ENCODE data around the gene CUL4A.
"Not testable (repeated sequence)": the region's sequence is repeated elsewhere in the genome, so short reads cannot be mapped to it uniquely, and the experiment has no call there.

Gene CUL4A

GRCh38 chr13:113299951-113300350, 90.5 kb downstream of the CUL4A start:
- DNase-seq = no peak
- in situ Hi-C loops (cut with HindIII; ENCODE audit: low pct_ligation_motif_present, low pct_unique_long_range_greater_than_20kb, low sequenced_read_pairs) = no loop called here

- in situ Hi-C loops (cut with HindIII; ENCODE audit: low pct_ligation_motif_present, low pct_unique_long_range_greater_than_20kb, low sequenced_read_pairs) = no loop called here
- no peak for DNase-seq
These were observed 93.6 kb downstream of the CUL4A start for GRCh38 chr13:113302986-113303385.

- DNase-seq = no peak
- in situ Hi-C loops (cut with HindIII; ENCODE audit: low pct_ligation_motif_present, low pct_unique_long_range_greater_than_20kb, low sequenced_read_pairs) = no loop called here
These were observed 94.7 kb downstream of the CUL4A start for GRCh38 chr13:113304121-113304520.

GRCh38 chr13:113305208-113305607, 95.8 kb downstream of the CUL4A start:
- in situ Hi-C loops (cut with HindIII; ENCODE audit: low pct_ligation_motif_present, low pct_unique_long_range_greater_than_20kb, low sequenced_read_pairs) = no loop called here
- peak; percentile 82 for DNase-seq

DNA sequence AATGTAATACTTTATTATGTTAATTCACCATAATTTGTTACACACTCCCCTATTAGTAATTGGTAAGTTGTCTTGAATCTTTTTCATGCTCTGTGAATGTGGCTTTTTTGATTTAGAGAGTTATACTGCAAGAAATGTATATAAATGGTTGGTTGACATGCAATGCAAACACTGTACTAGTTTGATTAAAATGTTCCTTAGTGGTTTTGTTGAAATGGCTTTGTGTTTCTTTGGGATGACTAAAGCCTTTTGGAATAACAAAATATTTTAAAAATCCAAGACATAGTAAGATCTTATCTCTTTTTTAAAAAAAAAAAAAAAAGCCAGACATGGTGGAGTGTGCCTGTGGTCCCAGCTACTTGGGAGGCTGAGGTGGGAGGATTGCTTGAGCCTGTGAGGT, 98.1 kb downstream of the CUL4A start:
- no peak for DNase-seq
- in situ Hi-C loops (cut with HindIII; ENCODE audit: low pct_ligation_motif_present, low pct_unique_long_range_greater_than_20kb, low sequenced_read_pairs) = no loop called here

DNA sequence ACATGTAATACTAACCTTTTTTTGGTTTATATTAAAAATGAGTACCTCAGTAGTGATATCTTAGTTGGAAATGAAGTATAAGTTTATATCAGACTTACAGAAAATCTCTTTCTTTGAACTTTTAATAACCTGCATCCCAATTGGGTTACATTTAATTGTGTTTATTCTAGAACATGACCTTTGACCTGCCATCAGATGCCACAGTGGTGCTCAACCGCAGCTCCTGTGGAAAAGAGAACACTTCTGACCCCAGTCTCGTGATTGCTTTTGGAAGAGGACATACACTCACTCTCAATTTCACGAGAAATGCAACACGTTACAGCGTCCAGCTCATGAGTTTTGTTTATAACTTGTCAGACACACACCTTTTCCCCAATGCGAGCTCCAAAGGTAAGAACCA, 100.1 kb downstream of the CUL4A start:
- in situ Hi-C loops (cut with HindIII; ENCODE audit: low pct_ligation_motif_present, low pct_unique_long_range_greater_than_20kb, low sequenced_read_pairs) = no loop called here
- no peak for DNase-seq

DNA sequence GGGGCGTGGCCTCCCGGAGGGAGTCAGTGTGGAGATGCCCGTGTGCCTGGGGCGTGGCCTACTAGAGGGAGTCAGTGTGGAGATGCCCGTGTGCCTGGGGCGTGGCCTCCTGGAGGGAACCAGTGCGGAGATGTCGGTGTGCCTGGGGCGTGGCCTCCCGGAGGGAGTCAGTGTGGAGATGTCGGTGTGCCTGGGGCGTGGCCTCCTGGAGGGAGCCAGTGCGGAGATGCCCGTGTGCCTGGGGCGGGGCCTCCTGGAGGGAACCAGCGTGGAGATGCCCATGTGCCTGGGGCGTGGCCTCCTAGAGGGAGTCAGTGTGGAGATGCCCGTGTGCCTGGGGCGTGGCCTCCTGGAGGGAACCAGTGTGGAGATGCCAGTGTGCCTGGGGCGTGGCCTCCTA, 104.7 kb downstream of the CUL4A start:
- in situ Hi-C loops (cut with HindIII; ENCODE audit: low pct_ligation_motif_present, low pct_unique_long_range_greater_than_20kb, low sequenced_read_pairs); DNase-seq: not testable (repeated sequence)

GRCh38 chr13:113314895-113315470, 105.6 kb downstream of the CUL4A start:
- DNase-seq; in situ Hi-C loops (cut with HindIII; ENCODE audit: low pct_ligation_motif_present, low pct_unique_long_range_greater_than_20kb, low sequenced_read_pairs): not testable (repeated sequence)

GRCh38 chr13:113315992-113316391, 106.6 kb downstream of the CUL4A start:
- in situ Hi-C loops (cut with HindIII; ENCODE audit: low pct_ligation_motif_present, low pct_unique_long_range_greater_than_20kb, low sequenced_read_pairs) = no loop called here
- DNase-seq = no peak

Data from ACHN (cell line).